ENCODE measurements around the gene LYAR. TPM values are rescaled to one million over a fixed set of nuclear protein-coding genes. Genes with fewer than 3 reads are reported as not detected.

Gene LYAR
- total and polyA plus RNA-seq, 2 of the 13 experiments (the other 11 are each of a cell fraction or from before 2014, with no cell fraction given): 7.8 to 94.2 TPM

- no peak for TF ChIP-seq IKZF4 (CRISPR knock-in tag; IDR thresholded peaks at IDR 0.05; ENCODE audit: borderline replicate concordance, low read depth, not compliant biosample characterization)
- peak; percentile 25; the same call in 1 of the 2 replicates for TF ChIP-seq KLF9 (CRISPR knock-in tag; IDR thresholded peaks at IDR 0.05; ENCODE audit: low read depth)
- TF ChIP-seq SNRNP70 (IDR thresholded peaks at IDR 0.05; ENCODE audit: low read depth, low read length): no peak
- TF ChIP-seq MATR3 (CRISPR knock-in tag; IDR thresholded peaks at IDR 0.05): no peak
- TF ChIP-seq NFYB (CRISPR knock-in tag; IDR thresholded peaks at IDR 0.05): peak; percentile 69
- TF ChIP-seq SKI (IDR thresholded peaks at IDR 0.05; ENCODE audit: partially characterized antibody): peak; percentile 37
- no peak for TF ChIP-seq HIC2 (CRISPR knock-in tag; IDR thresholded peaks at IDR 0.05; ENCODE audit: low read depth)
- 0 out of 2 replicates have a peak, but pooled peaks have one; percentile 43 for TF ChIP-seq BCL3 (CRISPR knock-in tag; IDR thresholded peaks at IDR 0.05)
- peak; percentile 100 for TF ChIP-seq GABPB1 (CRISPR knock-in tag; IDR thresholded peaks at IDR 0.05)
- no peak for TF ChIP-seq SP1 (IDR thresholded peaks at IDR 0.05)
- TF ChIP-seq SP1 (CRISPR knock-in tag; IDR thresholded peaks at IDR 0.05): peak; percentile 77
- no peak for TF ChIP-seq ZNF432 (CRISPR knock-in tag; IDR thresholded peaks at IDR 0.05; ENCODE audit: borderline replicate concordance)
- TF ChIP-seq ZNF589 (CRISPR knock-in tag; conservative IDR thresholded peaks at IDR 0.05): peak; percentile 36; the same call in 1 of the 2 replicates
- TF ChIP-seq ZBTB43 (CRISPR knock-in tag; conservative IDR thresholded peaks at IDR 0.05): no peak; the same call in 1 of the 2 replicates
- peak; percentile 89; the same call in 1 of the 2 replicates for TF ChIP-seq ZBED4 (CRISPR knock-in tag; IDR thresholded peaks at IDR 0.05; ENCODE audit: borderline replicate concordance)
- no peak for TF ChIP-seq MEF2D (CRISPR knock-in tag; IDR thresholded peaks at IDR 0.05)
- no peak for TF ChIP-seq PLRG1 (conservative IDR thresholded peaks at IDR 0.05)
- no peak for TF ChIP-seq GPN1 (CRISPR knock-in tag; IDR thresholded peaks at IDR 0.05; ENCODE audit: borderline replicate concordance)
- no peak for TF ChIP-seq ZNF510 (CRISPR knock-in tag; IDR thresholded peaks at IDR 0.05; ENCODE audit: low read depth)
- no peak for TF ChIP-seq DPF2 (CRISPR knock-in tag; IDR thresholded peaks at IDR 0.05; ENCODE audit: borderline replicate concordance, low read depth)
- peak; percentile 65; the same call in 1 of the 2 replicates for TF ChIP-seq SNAI1 (CRISPR knock-in tag; IDR thresholded peaks at IDR 0.05; ENCODE audit: borderline replicate concordance)
These were observed 41.7 kb downstream of the LYAR start, which contains the start of gene TMEM128 (continued) for GRCh38 chr4:4248029-4248884.

Data from HepG2 (cell line).